HepG2 (cell line): ENCODE measurements around the gene RPH3AL. TPM values are rescaled to one million over a fixed set of nuclear protein-coding genes. Genes with fewer than 3 reads are reported as not detected.

ENCODE experiments used
- ATAC-seq: fragments of 200-7000 bp; cut with Tn5 transposase; 3 replicates; pipeline ENCODE4 v1.9.1; 2020; ENCODE audit warnings: mild to moderate bottlenecking, moderate library complexity
- BruUV-seq: library from RNA; stranded (reverse); fragments of 400-500 nt; replicated peaks from 2 replicates; lab custom pipeline; 2021; lab: Mats Ljungman, UMichigan
- CTCF ChIA-PET: fragments of 300-600 bp; formaldehyde crosslinking; extraction: SDS; loops from one replicate; lab custom pipeline; 2021; ENCODE audit warnings: low total read pairs, inconsistent platforms, low intra/inter-chr PET ratio; lab: Yijun Ruan, JAX
- POLR2A ChIA-PET: fragments of 350-600 bp; sonication (Branson Sonifier 250); formaldehyde crosslinking; loops from one replicate; lab custom pipeline; 2020; ENCODE audit warnings: antibody characterized with exemption, inconsistent platforms; lab: Yijun Ruan, JAX
- DNase-seq: peaks from one replicate; pipeline ENCODE4 v3.0.0-alpha.2; 2015; ENCODE audit warnings: low spot score
- FAIRE-seq: peaks from 3 replicates; lab custom pipeline; 2011; peaks lifted over from hg19 to GRCh38; lab: Jason Lieb, UNC
- H2AFZ ChIP-seq: one replicate; pipeline ENCODE4 v1.6.1; 2011; ENCODE audit warnings: low read length, inconsistent platforms
- H3K27ac ChIP-seq: fragments of 300-600 bp; 3 replicates; pipeline ENCODE4 v1.8.0; 2011; ENCODE audit warnings: mixed run types, mild to moderate bottlenecking, mixed read lengths, low read length, inconsistent platforms; ENCODE audit not compliant: insufficient read depth; ENCODE audit errors: extremely low read length
- H3K27me3 ChIP-seq, 2 experiments: fragments of 200-600 bp in 1 of 2; 2 replicates in 1 of 2; 3 replicates in 1 of 2; pipeline versions ENCODE4 v1.6.0 to v1.8.0; 2011; ENCODE audit warnings: low read length in 2 of 2, mild to moderate bottlenecking in 2 of 2, moderate library complexity in 2 of 2, inconsistent platforms in 1 of 2; ENCODE audit not compliant: insufficient read depth in 2 of 2, control insufficient read depth in 1 of 2
- H3K36me3 ChIP-seq, 2 experiments: fragments of 200-600 bp in 1 of 2; replicated peaks in 1 of 2; 2 replicates in 1 of 2; 3 replicates in 1 of 2; pipeline versions ENCODE4 v1.5.1 to v1.8.0; 2011; ENCODE audit warnings: low read length in 2 of 2, inconsistent platforms in 1 of 2; ENCODE audit not compliant: insufficient read depth in 2 of 2, control insufficient read depth in 1 of 2
- H3K4me1 ChIP-seq: 2 replicates; pipeline ENCODE4 v1.5.1; 2012; ENCODE audit warnings: low read length, inconsistent platforms; ENCODE audit not compliant: insufficient read depth
- H3K4me2 ChIP-seq: 2 replicates; pipeline ENCODE4 v1.6.0; 2011; ENCODE audit warnings: low read depth, low read length, inconsistent platforms
- H3K4me3 ChIP-seq, 3 experiments: fragments of 200-600 bp in 1 of 3; sonication (generic), shearing (Covaris generic) in 1 of 3; replicated peaks in 1 of 3; 2 replicates each; pipeline ENCODE4 v1.5.1; 2011 to 2016; ENCODE audit warnings: low read length in 3 of 3, inconsistent platforms in 2 of 3, low read depth in 2 of 3, mild to moderate bottlenecking in 2 of 3, control low read depth in 1 of 3, mixed read lengths in 1 of 3; ENCODE audit not compliant: insufficient read depth in 1 of 3
- H3K79me2 ChIP-seq: one replicate; pipeline ENCODE4 v1.6.1; 2011; ENCODE audit warnings: low read length, inconsistent platforms; ENCODE audit not compliant: insufficient read depth
- H3K9ac ChIP-seq: 2 replicates; pipeline ENCODE4 v1.6.0; 2011; ENCODE audit warnings: mild to moderate bottlenecking, low read depth, low read length, inconsistent platforms; ENCODE audit not compliant: insufficient read depth
- H3K9me3 ChIP-seq: 2 replicates; pipeline ENCODE4 v1.5.1; 2012; ENCODE audit warnings: mild to moderate bottlenecking, low read length
- H4K20me1 ChIP-seq: 2 replicates; pipeline ENCODE4 v1.6.0; 2011; ENCODE audit warnings: inconsistent platforms, mild to moderate bottlenecking, low read length, moderate library complexity; ENCODE audit not compliant: insufficient read depth
- CHD4 ChIP-seq: fragments of 200-600 bp; sonication (generic); IDR thresholded peaks from 2 replicates; pipeline ENCODE4 v1.7.0; 2017; ENCODE audit warnings: mild to moderate bottlenecking, low read length, borderline replicate concordance
- DNMT1 ChIP-seq: sonication (generic); formaldehyde crosslinking; IDR thresholded peaks from 2 replicates; pipeline ENCODE4 v1.5.1; 2020; ENCODE audit warnings: mild to moderate bottlenecking, missing genetic modification reagents
- EHMT2 ChIP-seq: fragments of 200-600 bp; sonication (generic); IDR thresholded peaks from 2 replicates; pipeline ENCODE4 v1.7.0; 2017; ENCODE audit warnings: antibody characterized with exemption, low read depth, low read length, borderline replicate concordance
- MAZ ChIP-seq, 2 experiments: sonication (generic) in 1 of 2; formaldehyde crosslinking in 1 of 2; IDR thresholded peaks; 2 replicates each; pipeline versions ENCODE4 v1.5.0 to v1.6.1; 2012 to 2020; ENCODE audit warnings: low read depth in 2 of 2, mild to moderate bottlenecking in 2 of 2, borderline replicate concordance in 1 of 2, improper control_type of control experiment in 1 of 2, low read length in 1 of 2, missing genetic modification reagents in 1 of 2, moderate library complexity in 1 of 2
- POLR2A ChIP-seq, 2 experiments: IDR thresholded peaks; 2 replicates each; pipeline ENCODE4 v1.6.1; 2011; ENCODE audit warnings: low read depth in 2 of 2, low read length in 2 of 2, mild to moderate bottlenecking in 1 of 2, moderate library complexity in 1 of 2; ENCODE audit not compliant: insufficient read depth in 1 of 2
- YEATS2 ChIP-seq: sonication (generic); formaldehyde crosslinking; IDR thresholded peaks from 2 replicates; pipeline ENCODE4 v1.4.0; 2020; ENCODE audit warnings: missing genetic modification reagents, borderline replicate concordance
- YY1 ChIP-seq: IDR thresholded peaks from 2 replicates; pipeline ENCODE4 v1.6.1; 2011; ENCODE audit warnings: low read length, low read depth, moderate library complexity, mild to moderate bottlenecking; ENCODE audit not compliant: insufficient read depth, insufficient replicate concordance
- ZFP36 ChIP-seq: fragments of 150-350 bp; IDR thresholded peaks from 2 replicates; pipeline ENCODE4 v1.6.1; 2018; ENCODE audit warnings: borderline replicate concordance, low read length, low read depth; ENCODE audit not compliant: partially characterized antibody
- ZNF234 ChIP-seq: sonication (generic); formaldehyde crosslinking; conservative IDR thresholded peaks from 2 replicates; pipeline ENCODE4 v1.5.1; 2020; ENCODE audit warnings: mild to moderate bottlenecking, missing genetic modification reagents
- ZNF260 ChIP-seq: sonication (generic); formaldehyde crosslinking; IDR thresholded peaks from 2 replicates; pipeline ENCODE4 v1.4.0; 2020; ENCODE audit warnings: missing genetic modification reagents, low read depth, mild to moderate bottlenecking, borderline replicate concordance
- ZNF382 ChIP-seq: sonication (generic); formaldehyde crosslinking; IDR thresholded peaks from 2 replicates; pipeline ENCODE4 v1.5.0; 2020; ENCODE audit warnings: missing genetic modification reagents, mild to moderate bottlenecking, borderline replicate concordance
- ZNF407 ChIP-seq: sonication (generic); formaldehyde crosslinking; IDR thresholded peaks from one replicate; pipeline ENCODE4 v1.5.1; 2020; ENCODE audit warnings: mild to moderate bottlenecking, missing genetic modification reagents; ENCODE audit errors: not compliant biosample characterization
- ZNF777 ChIP-seq: sonication (generic); formaldehyde crosslinking; IDR thresholded peaks from 2 replicates; pipeline ENCODE4 v1.4.0; 2020; ENCODE audit warnings: missing genetic modification reagents
- WGBS: methylation state at CpG from one replicate; pipeline ENCODE4 v1.1.6; 2017; ENCODE audit warnings: low lambda C conversion rate; 5-methylcytosine and 5-hydroxymethylcytosine counted together
- in situ Hi-C: cut with HindIII; loops from 2 replicates; pipeline ENCODE4 v1.10.0; 2017; ENCODE audit warnings: low pct_unique_long_range_greater_than_20kb; ENCODE audit not compliant: extremely low pct_ligation_motif_present
- intact Hi-C: fragments of 100-400 bp; cut with micrococcal nuclease; formaldehyde crosslinking; loops from one replicate; pipeline ENCODE4 v1.10.0; 2022; ENCODE audit not compliant: unreplicated experiment
- polyA plus RNA-seq, 8 experiments: library from polyadenylated mRNA; depleted of rRNA in 3 of 8; stranded (reverse) in 7 of 8; unstranded in 1 of 8; fragments of >200 nt; fragmentation: Illumina TruSeq in 4 of 8; extraction: Trizol in 4 of 8; gene quantifications; 2 replicates each; pipeline versions ENCODE4 v1.2.1 to v1.2.3, GENCODE V29; 2011 to 2016; ENCODE audit warnings: low read depth in 4 of 8, missing spikeins in 1 of 8, mixed read lengths in 1 of 8; ENCODE audit not compliant: insufficient read depth in 1 of 8
- total RNA-seq, 5 experiments: library from RNA; depleted of rRNA; stranded (reverse); fragments of >200 nt; fragmentation: Illumina TruSeq; extraction: Trizol; gene quantifications; 2 replicates each; pipeline ENCODE4 v1.2.3, GENCODE V29; 2016; ENCODE audit warnings: low read depth in 1 of 5
- TF ChIP-seq, protein P1 (sequence below): sonication (generic); formaldehyde crosslinking; IDR thresholded peaks from 2 replicates; pipeline ENCODE4 v1.4.0; 2020; ENCODE audit warnings: mild to moderate bottlenecking, missing genetic modification reagents
- TF ChIP-seq, protein P2 (sequence below): sonication (generic); formaldehyde crosslinking; IDR thresholded peaks from 2 replicates; pipeline ENCODE4 v1.8.0; 2022; ENCODE audit warnings: low read depth, missing genetic modification reagents

The RPH3AL gene
- total and polyA plus RNA-seq, 2 of the 13 experiments (the other 11 are each of a cell fraction or from before 2014, with no cell fraction given): 7.8 to 16.4 TPM

DNA sequence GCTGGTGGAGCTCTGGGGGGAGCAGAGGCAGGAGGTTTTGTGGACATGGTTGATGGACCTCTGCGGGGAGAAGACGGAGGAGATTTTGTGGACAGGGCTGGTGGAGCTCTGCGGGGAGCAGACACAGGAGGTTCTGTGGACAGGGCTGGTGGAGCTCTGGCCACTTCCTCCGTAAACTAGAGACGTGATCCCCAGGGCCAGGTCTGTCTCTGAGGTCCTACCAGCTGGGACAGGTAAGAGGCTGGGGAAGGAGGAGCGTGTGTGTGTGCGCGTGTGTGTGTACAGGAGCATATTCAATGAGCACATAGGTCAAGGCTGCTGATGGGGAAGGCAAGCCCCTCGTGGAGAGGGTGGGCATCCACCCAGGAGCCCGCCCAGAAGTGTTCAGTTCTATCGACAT, 20.6 kb downstream of the RPH3AL start:
- H3K9ac ChIP-seq: no peak overlapping the region
- in situ Hi-C loops (no loop called here), intact Hi-C loops (no loop called here)
- H3K4me2 ChIP-seq: no peak overlapping the region
- no peaks in the 10 kb centered on the region for H3K9me3 ChIP-seq
- ChIA-PET POLR2A (no interaction called here), CTCF (no interaction called here)
- H3K27ac ChIP-seq: no peak overlapping the region
- no peaks in the 10 kb centered on the region for H3K27me3 ChIP-seq
- no peaks in the 10 kb centered on the region for H3K79me2 ChIP-seq
- no peaks in the 10 kb centered on the region for H3K4me1 ChIP-seq
- BruUV-seq: no TSS peak
- no peak overlapping the region for H2AFZ ChIP-seq
- WGBS: 92% methylated on average over 8 of the region's 11 CpGs
- FAIRE-seq: no peak
- no peak for DNase-seq
- H3K4me3 ChIP-seq: no peak overlapping the region
- peaks cover 5 to 17% of the 10 kb centered on the region in 2 experiments; a peak in 4 of 5 replicates for H3K36me3 ChIP-seq
- H4K20me1 ChIP-seq: no peaks in the 10 kb centered on the region
- TF ChIP-seq ZNF407 (CRISPR knock-in tag) (no peak), ZFP36 (no peak), YEATS2 (no peak), ZNF260 (CRISPR knock-in tag) (no peak), YY1 (no peak), ZNF234 (CRISPR knock-in tag) (no peak), DNMT1 (no peak), POLR2A (IDR thresholded peaks at IDR 0.05; ENCODE audit: insufficient read depth in 1 of 2, low read depth in 2 of 2, low read length in 2 of 2) (no peak), ZNF777 (CRISPR knock-in tag) (no peak), EHMT2 (no peak), MAZ (IDR thresholded peaks at IDR 0.05; ENCODE audit: borderline replicate concordance, low read depth, low read length) (no peak), MAZ (CRISPR knock-in tag; IDR thresholded peaks at IDR 0.05; ENCODE audit: low read depth) (no peak), ZNF382 (CRISPR knock-in tag) (no peak), CHD4 (no peak)
- TF ChIP-seq, protein P1, sequence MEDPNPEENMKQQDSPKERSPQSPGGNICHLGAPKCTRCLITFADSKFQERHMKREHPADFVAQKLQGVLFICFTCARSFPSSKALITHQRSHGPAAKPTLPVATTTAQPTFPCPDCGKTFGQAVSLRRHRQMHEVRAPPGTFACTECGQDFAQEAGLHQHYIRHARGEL: no peak
- TF ChIP-seq, protein P2, sequence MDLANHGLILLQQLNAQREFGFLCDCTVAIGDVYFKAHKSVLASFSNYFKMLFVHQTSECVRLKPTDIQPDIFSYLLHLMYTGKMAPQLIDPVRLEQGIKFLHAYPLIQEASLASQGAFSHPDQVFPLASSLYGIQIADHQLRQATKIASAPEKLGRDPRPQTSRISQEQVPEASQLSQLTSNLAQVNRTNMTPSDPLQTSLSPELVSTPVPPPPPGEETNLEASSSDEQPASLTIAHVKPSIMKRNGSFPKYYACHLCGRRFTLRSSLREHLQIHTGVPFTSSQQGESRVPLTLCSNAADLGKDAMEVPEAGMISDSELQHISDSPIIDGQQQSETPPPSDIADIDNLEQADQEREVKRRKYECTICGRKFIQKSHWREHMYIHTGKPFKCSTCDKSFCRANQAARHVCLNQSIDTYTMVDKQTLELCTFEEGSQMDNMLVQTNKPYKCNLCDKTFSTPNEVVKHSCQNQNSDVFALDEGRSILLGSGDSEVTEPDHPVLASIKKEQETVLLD (CRISPR knock-in tag): no peak
- ATAC-seq: no peak
